Endothelial cell of umbilical vein (primary cell): ENCODE measurements around the gene SLCO3A1.

Experiments used
- GATA2 ChIP-seq: IDR thresholded peaks from 2 replicates; pipeline ENCODE4 v1.7.0; 2011; ENCODE audit warnings: low read depth, mild to moderate bottlenecking, moderate library complexity, mixed read lengths, low read length; ENCODE audit not compliant: insufficient read length, insufficient read depth
- MYC ChIP-seq: IDR thresholded peaks from one replicate; pipeline ENCODE4 v1.6.1; 2011; ENCODE audit warnings: mild to moderate bottlenecking, low read depth, low read length
- POLR2A ChIP-seq: IDR thresholded peaks from 2 replicates; pipeline ENCODE4 v1.6.1; 2012; ENCODE audit warnings: low read depth, mild to moderate bottlenecking, control low read depth, low read length
- POLR2AphosphoS5 ChIP-seq: IDR thresholded peaks from 2 replicates; pipeline ENCODE4 v1.6.1; 2012; ENCODE audit warnings: low read depth, mild to moderate bottlenecking, control low read depth, low read length, moderate library complexity; ENCODE audit not compliant: insufficient read depth
- TF ChIP-seq, protein P1 (sequence below), 2 donors: IDR thresholded peaks; 1 replicate in 1 of 2; 2 replicates in 1 of 2; pipeline ENCODE4 v1.5.1; 2011; ENCODE audit warnings: low read length in 2 of 2, mild to moderate bottlenecking in 2 of 2, moderate library complexity in 2 of 2, control low read depth in 1 of 2, inconsistent platforms in 1 of 2, low read depth in 1 of 2; ENCODE audit not compliant: insufficient read depth in 1 of 2; ENCODE audit errors: extremely low read depth in 1 of 2
- TF ChIP-seq, protein P2 (sequence below): IDR thresholded peaks from 2 replicates; pipeline ENCODE4 v1.6.1; 2011; ENCODE audit not compliant: insufficient read depth, insufficient read length

DNA sequence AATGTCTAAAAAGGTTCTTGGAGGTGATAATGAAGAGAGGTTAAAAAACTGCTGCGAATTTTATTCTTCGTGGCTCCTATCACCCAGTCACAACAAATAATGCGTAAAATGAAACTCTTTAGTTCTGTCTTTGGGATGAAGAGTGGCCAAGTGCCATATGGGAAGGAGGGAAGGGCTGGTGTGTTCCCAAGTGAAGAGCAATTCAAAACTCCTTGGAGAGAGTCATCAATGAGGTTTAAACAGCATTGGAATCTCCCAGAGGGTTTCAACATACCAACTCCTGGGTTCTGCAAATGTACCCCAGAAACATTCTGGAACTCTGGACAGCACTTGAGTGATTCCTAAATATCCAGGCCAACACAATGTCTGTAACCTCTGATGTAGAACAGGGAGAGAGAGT, 45.3 kb downstream of the SLCO3A1 start:
- TF ChIP-seq, protein P1, sequence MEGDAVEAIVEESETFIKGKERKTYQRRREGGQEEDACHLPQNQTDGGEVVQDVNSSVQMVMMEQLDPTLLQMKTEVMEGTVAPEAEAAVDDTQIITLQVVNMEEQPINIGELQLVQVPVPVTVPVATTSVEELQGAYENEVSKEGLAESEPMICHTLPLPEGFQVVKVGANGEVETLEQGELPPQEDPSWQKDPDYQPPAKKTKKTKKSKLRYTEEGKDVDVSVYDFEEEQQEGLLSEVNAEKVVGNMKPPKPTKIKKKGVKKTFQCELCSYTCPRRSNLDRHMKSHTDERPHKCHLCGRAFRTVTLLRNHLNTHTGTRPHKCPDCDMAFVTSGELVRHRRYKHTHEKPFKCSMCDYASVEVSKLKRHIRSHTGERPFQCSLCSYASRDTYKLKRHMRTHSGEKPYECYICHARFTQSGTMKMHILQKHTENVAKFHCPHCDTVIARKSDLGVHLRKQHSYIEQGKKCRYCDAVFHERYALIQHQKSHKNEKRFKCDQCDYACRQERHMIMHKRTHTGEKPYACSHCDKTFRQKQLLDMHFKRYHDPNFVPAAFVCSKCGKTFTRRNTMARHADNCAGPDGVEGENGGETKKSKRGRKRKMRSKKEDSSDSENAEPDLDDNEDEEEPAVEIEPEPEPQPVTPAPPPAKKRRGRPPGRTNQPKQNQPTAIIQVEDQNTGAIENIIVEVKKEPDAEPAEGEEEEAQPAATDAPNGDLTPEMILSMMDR (IDR thresholded peaks at IDR 0.05; ENCODE audit: extremely low read depth in 1 of 2, insufficient read depth in 1 of 2, low read depth in 1 of 2, low read length in 2 of 2): no peak
- no peak for TF ChIP-seq POLR2A
- TF ChIP-seq GATA2: no peak
- TF ChIP-seq POLR2AphosphoS5: no peak
- no peak for TF ChIP-seq MYC
- TF ChIP-seq, protein P2, sequence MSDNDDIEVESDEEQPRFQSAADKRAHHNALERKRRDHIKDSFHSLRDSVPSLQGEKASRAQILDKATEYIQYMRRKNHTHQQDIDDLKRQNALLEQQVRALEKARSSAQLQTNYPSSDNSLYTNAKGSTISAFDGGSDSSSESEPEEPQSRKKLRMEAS: no peak
